A549 (cell line): ENCODE measurements around the gene NELFCD. TPM values are rescaled to one million over a fixed set of nuclear protein-coding genes. Genes with fewer than 3 reads are reported as not detected.

Experiments used
- ATAC-seq, 2 experiments: fragments of 200-7000 bp in 1 of 2; fragments of >200 bp in 1 of 2; cut with Nextera tagmentation in 1 of 2; cut with Tn5 transposase in 1 of 2; 3 replicates each; pipeline versions ENCODE4 v1.8.0 to v1.9.1; 2018 to 2020; ENCODE audit warnings: mild to moderate bottlenecking in 1 of 2, moderate library complexity in 1 of 2
- CTCF ChIA-PET: fragments of 300-600 bp; sonication (Branson Sonifier 250); formaldehyde crosslinking; extraction: SDS; loops from one replicate; lab custom pipeline; 2021; ENCODE audit warnings: antibody characterized with exemption, inconsistent platforms; lab: Yijun Ruan, JAX
- POLR2A ChIA-PET: fragments of 350-600 bp; formaldehyde crosslinking; extraction: SDS; loops from one replicate; lab custom pipeline; 2021; ENCODE audit warnings: antibody characterized with exemption, inconsistent platforms; lab: Yijun Ruan, JAX
- DNase-seq, 2 experiments: peaks; one replicate each; pipeline versions ENCODE4 v3.0.0 to v3.0.0-alpha.2; 2011 to 2016; ENCODE audit warnings: low read depth in 1 of 2, low spot score in 1 of 2
- FAIRE-seq: peaks from 2 replicates; lab custom pipeline; 2011; peaks lifted over from hg19 to GRCh38; lab: Jason Lieb, UNC
- H3K27ac ChIP-seq, 2 experiments: fragments of >200 bp; sonication (Bioruptor Twin); formaldehyde crosslinking; 3 replicates each; pipeline ENCODE4 v1.5.1; 2016 to 2017
- H3K4me1 ChIP-seq: fragments of >200 bp; sonication (Bioruptor Twin); formaldehyde crosslinking; 3 replicates; pipeline ENCODE4 v1.6.1; 2016
- H3K4me2 ChIP-seq: fragments of >200 bp; sonication (Bioruptor Twin); formaldehyde crosslinking; 3 replicates; pipeline ENCODE4 v1.6.1; 2016
- H3K4me3 ChIP-seq: fragments of >200 bp; sonication (Bioruptor Twin); formaldehyde crosslinking; 3 replicates; pipeline ENCODE4 v1.5.1; 2016
- H3K9me3 ChIP-seq: fragments of >200 bp; sonication (Bioruptor Twin); formaldehyde crosslinking; 3 replicates; pipeline ENCODE4 v1.6.1; 2016
- CTCF ChIP-seq: fragments of >200 bp; sonication (Bioruptor Twin); formaldehyde crosslinking; IDR thresholded peaks from 3 replicates; pipeline ENCODE4 v1.5.1; 2016
- EP300 ChIP-seq, 2 experiments: fragments of >200 bp; sonication (Bioruptor Twin); formaldehyde crosslinking; IDR thresholded peaks; 2 replicates in 1 of 2; 3 replicates in 1 of 2; pipeline ENCODE4 v1.6.1; 2016 to 2017
- ESRRA ChIP-seq: fragments of 150-350 bp; IDR thresholded peaks from 2 replicates; pipeline ENCODE4 v1.6.1; 2014; ENCODE audit warnings: mild to moderate bottlenecking, low read length, borderline replicate concordance
- FOSB ChIP-seq: fragments of 250-450 bp; sonication (Bioruptor Pico); IDR thresholded peaks from 2 replicates; pipeline ENCODE4 v1.5.0; 2020; ENCODE audit warnings: mild to moderate bottlenecking, moderate library complexity
- GATA3 ChIP-seq: IDR thresholded peaks from 2 replicates; pipeline ENCODE4 v1.6.1; 2012; ENCODE audit warnings: borderline replicate concordance
- HDAC2 ChIP-seq: fragments of 200-600 bp; sonication (generic); IDR thresholded peaks from 2 replicates; pipeline ENCODE4 v1.6.1; 2016
- HES2 ChIP-seq: fragments of >200 bp; sonication (Bioruptor Twin); formaldehyde crosslinking; IDR thresholded peaks from 2 replicates; pipeline ENCODE4 v1.6.1; 2016
- HOXB13 ChIP-seq: fragments of 250-450 bp; sonication (Bioruptor Pico); IDR thresholded peaks from 2 replicates; pipeline ENCODE4 v1.5.0; 2020; ENCODE audit warnings: low read depth, mild to moderate bottlenecking, moderate library complexity
- MAFK ChIP-seq: fragments of 450-650 bp; IDR thresholded peaks from 2 replicates; pipeline ENCODE4 v1.6.1; 2014; ENCODE audit not compliant: partially characterized antibody
- MYC ChIP-seq: IDR thresholded peaks from 2 replicates; pipeline ENCODE4 v1.6.1; 2012; ENCODE audit warnings: mild to moderate bottlenecking, inconsistent platforms, low read length, improper control_type of control experiment, borderline replicate concordance
- NR3C1 ChIP-seq: fragments of >200 bp; sonication (Bioruptor Twin); formaldehyde crosslinking; IDR thresholded peaks from 3 replicates; pipeline ENCODE4 v1.6.1; 2017
- PHF8 ChIP-seq: fragments of 200-600 bp; sonication (generic); IDR thresholded peaks from 2 replicates; pipeline ENCODE4 v1.6.1; 2016; ENCODE audit warnings: low read depth, mild to moderate bottlenecking, antibody characterized with exemption, moderate library complexity, borderline replicate concordance
- POLR2AphosphoS2 ChIP-seq: conservative IDR thresholded peaks from 2 replicates; pipeline ENCODE4 v1.6.1; 2012; ENCODE audit warnings: low read length, improper control_type of control experiment, inconsistent platforms
- RCOR1 ChIP-seq: fragments of 150-350 bp; IDR thresholded peaks from 2 replicates; pipeline ENCODE4 v1.6.1; 2014; ENCODE audit warnings: antibody characterized with exemption, low read length, low read depth
- RFX5 ChIP-seq: fragments of 450-650 bp; IDR thresholded peaks from 2 replicates; pipeline ENCODE4 v1.7.1; 2014; ENCODE audit warnings: antibody characterized with exemption, mild to moderate bottlenecking, moderate library complexity
- TP53 ChIP-seq: fragments of 250-450 bp; sonication (Bioruptor Pico); IDR thresholded peaks from 2 replicates; pipeline ENCODE4 v1.5.0; 2021; ENCODE audit warnings: mild to moderate bottlenecking, moderate library complexity
- USF2 ChIP-seq: fragments of 450-650 bp; IDR thresholded peaks from 2 replicates; pipeline ENCODE4 v1.6.1; 2014; ENCODE audit warnings: antibody characterized with exemption
- ZFP36 ChIP-seq: fragments of 450-650 bp; IDR thresholded peaks from 2 replicates; pipeline ENCODE4 v1.6.1; 2014; ENCODE audit warnings: borderline replicate concordance; ENCODE audit not compliant: partially characterized antibody
- ZSCAN20 ChIP-seq: fragments of 250-450 bp; sonication (Bioruptor Pico); IDR thresholded peaks from 2 replicates; pipeline ENCODE4 v1.8.0; 2022; ENCODE audit warnings: mild to moderate bottlenecking, moderate library complexity
- WGBS: methylation state at CpG from one replicate; pipeline ENCODE4 v1.1.6; 2017; ENCODE audit errors: missing lambda C conversion rate; 5-methylcytosine and 5-hydroxymethylcytosine counted together
- polyA plus RNA-seq, 4 experiments: library from polyadenylated mRNA; depleted of rRNA in 3 of 4; stranded (reverse); fragments of >200 nt; fragmentation: RNase III in 1 of 4; extraction: RNeasy Plus Mini Kit Qiagen cat#74134 plus additional on column Dnase treatment in 1 of 4; gene quantifications; 2 replicates in 3 of 4; 3 replicates in 1 of 4; pipeline ENCODE4 v1.2.3, GENCODE V29; 2011 to 2017

NELFCD gene
- polyA plus RNA-seq, 2 of the 4 experiments (the other 2 are of a cell fraction) = 58.8 to 74.0 TPM

GRCh38 chr20:59043698-59044097, 62.6 kb downstream of the NELFCD start:
- TF ChIP-seq RCOR1 = no peak
- DNase-seq (no peak), ATAC-seq (no peak), FAIRE-seq (no peak)
- Histone ChIP-seq H3K4me3 (no peak overlapping the region), H3K27ac (no peak overlapping the region; a peak in 1 of 6 replicates), H3K9me3 (no peaks in the 10 kb centered on the region), H3K4me1 (peaks cover 49% of the 10 kb centered on the region), H3K4me2 (no peak overlapping the region)
- POLR2A ChIA-PET = interaction anchor here (2.9 kb wide), 1 partner anchor 11 kb away, joined by 34 read pairs; the partner anchor contains the start of gene ATP5F1E
- CTCF ChIA-PET = interaction anchor here (1.1 to 1.5 kb wide), 3 partner anchors 12 to 452 kb away, joined by 3 to 4 read pairs (median 3); partner anchors contain the start of gene ATP5F1E
- whole genome bisulfite sequencing = 80% methylated on average over 3 of the region's 3 CpGs

GRCh38 chr20:59044295-59044694, 63.2 kb downstream of the NELFCD start:
- no peak for FAIRE-seq
- Histone ChIP-seq H3K4me1 (peaks cover 46% of the 10 kb centered on the region), H3K9me3 (no peaks in the 10 kb centered on the region), H3K27ac (no peak overlapping the region), H3K4me3 (no peak overlapping the region), H3K4me2 (no peak overlapping the region)
- CTCF ChIA-PET = no interaction called here
- 97% methylated on average over 3 of the region's 3 CpGs for WGBS
- POLR2A ChIA-PET = no interaction called here
- DNase-seq = no peak
- no peak for TF ChIP-seq EP300 (IDR thresholded peaks at IDR 0.05)
- TF ChIP-seq HES2 = no peak
- no peak for TF ChIP-seq CTCF
- TF ChIP-seq TP53 (CRISPR knock-in tag) = no peak
- no peak for TF ChIP-seq FOSB (CRISPR knock-in tag)
- TF ChIP-seq USF2 = no peak
- no peak for TF ChIP-seq POLR2AphosphoS2
- no peak for TF ChIP-seq GATA3
- TF ChIP-seq PHF8 = no peak
- no peak for TF ChIP-seq RCOR1
- no peak for TF ChIP-seq ZFP36
- no peak for TF ChIP-seq HDAC2
- no peak for TF ChIP-seq NR3C1
- TF ChIP-seq HOXB13 = no peak
- TF ChIP-seq ZSCAN20 (CRISPR knock-in tag) = no peak
- no peak for TF ChIP-seq MYC
- TF ChIP-seq ESRRA = no peak
- TF ChIP-seq MAFK = no peak
- TF ChIP-seq RFX5 = no peak
- ATAC-seq = no peak

Other genes starting within 250 kb of the NELFCD start
- not detected in 2 replicates for gene GNAS-AS1, start 130.4 kb upstream of the NELFCD start, polyA plus RNA-seq (2011; rRNA removed)
- gene GNAS-AS1, start 130.4 kb upstream of the NELFCD start, polyA plus RNA-seq (2017; fragmentation: RNase III; extraction: RNeasy Plus Mini Kit Qiagen cat#74134 plus additional on column Dnase treatment) = not detected in 3 replicates
- 534 and 738 TPM in 2 replicates for gene GNAS, start 128.5 kb upstream of the NELFCD start, polyA plus RNA-seq (2011; rRNA removed)
- gene GNAS, start 128.5 kb upstream of the NELFCD start, polyA plus RNA-seq (2017; fragmentation: RNase III; extraction: RNeasy Plus Mini Kit Qiagen cat#74134 plus additional on column Dnase treatment) = 507 to 621 TPM (median 600 TPM) in 3 replicates
- gene CTSZ, start 26.0 kb downstream of the NELFCD start, polyA plus RNA-seq (2011; rRNA removed) = 115 and 128 TPM in 2 replicates
- gene CTSZ, start 26.0 kb downstream of the NELFCD start, polyA plus RNA-seq (2017; fragmentation: RNase III; extraction: RNeasy Plus Mini Kit Qiagen cat#74134 plus additional on column Dnase treatment) = 154 to 158 TPM (median 156 TPM) in 3 replicates
- 0.03 TPM in 1 of 2 replicates, not detected in the other for gene TUBB1, start 38.2 kb downstream of the NELFCD start, polyA plus RNA-seq (2011; rRNA removed)
- 0.03 TPM in 1 of 3 replicates, not detected in the others for gene TUBB1, start 38.2 kb downstream of the NELFCD start, polyA plus RNA-seq (2017; fragmentation: RNase III; extraction: RNeasy Plus Mini Kit Qiagen cat#74134 plus additional on column Dnase treatment)
- 69.1 and 84.9 TPM in 2 replicates for gene ATP5F1E, start 51.1 kb downstream of the NELFCD start, polyA plus RNA-seq (2011; rRNA removed)
- 100 to 127 TPM (median 108 TPM) in 3 replicates for gene ATP5F1E, start 51.1 kb downstream of the NELFCD start, polyA plus RNA-seq (2017; fragmentation: RNase III; extraction: RNeasy Plus Mini Kit Qiagen cat#74134 plus additional on column Dnase treatment)
- 119 and 143 TPM in 2 replicates for gene PRELID3B, start 61.5 kb downstream of the NELFCD start, polyA plus RNA-seq (2011; rRNA removed)
- gene PRELID3B, start 61.5 kb downstream of the NELFCD start, polyA plus RNA-seq (2017; fragmentation: RNase III; extraction: RNeasy Plus Mini Kit Qiagen cat#74134 plus additional on column Dnase treatment) = 84.1 to 88.8 TPM (median 85.6 TPM) in 3 replicates
- gene ZNF831, start 182.6 kb downstream of the NELFCD start, polyA plus RNA-seq (2011; rRNA removed) = not detected in 2 replicates
- gene ZNF831, start 182.6 kb downstream of the NELFCD start, polyA plus RNA-seq (2017; fragmentation: RNase III; extraction: RNeasy Plus Mini Kit Qiagen cat#74134 plus additional on column Dnase treatment) = not detected in 3 replicates